ENCODE results near the gene SNRNP70.

The SNRNP70 gene

GRCh38 chr19:49085868-49086232 is 599 bp downstream of the SNRNP70 start:
- H3K27ac ChIP-seq (ENCODE audit: low read depth, low read length), result peak overlapping the region; percentile 92
- peaks cover 5% of the 10 kb centered on the region for H3K4me1 ChIP-seq (ENCODE audit: control insufficient read depth, insufficient read depth, low read length)
- no peaks in the 10 kb centered on the region for H3K27me3 ChIP-seq (ENCODE audit: control insufficient read depth, insufficient read depth, low read length)
- H3K4me3 ChIP-seq (ENCODE audit: low read depth, low read length), result peak overlapping the region; percentile 89
- peaks cover 38% of the 10 kb centered on the region for H3K36me3 ChIP-seq (ENCODE audit: control insufficient read depth, insufficient read depth, low read length)
- H3K9ac ChIP-seq (ENCODE audit: low read length), result peak overlapping the region; percentile 99
- 0 out of 2 replicates have a peak, but pooled peaks cover 5% of the 10 kb centered on the region for H3K9me3 ChIP-seq (ENCODE audit: control insufficient read depth, insufficient read depth, low read depth, low read length)

- H3K4me3 ChIP-seq (ENCODE audit: low read depth, low read length), result peak overlapping the region; percentile 89
Measured at GRCh38 chr19:49086296-49086695, 1.0 kb downstream of the SNRNP70 start.

GRCh38 chr19:49091391-49092038 is 6.3 kb downstream of the SNRNP70 start:
- Histone ChIP-seq H3K4me3 (ENCODE audit: low read depth, low read length) (no peak overlapping the region), H3K9me3 (ENCODE audit: control insufficient read depth, insufficient read depth, low read depth, low read length) (no peaks in the 10 kb centered on the region), H3K27ac (ENCODE audit: low read depth, low read length) (no peak overlapping the region), H3K27me3 (ENCODE audit: control insufficient read depth, insufficient read depth, low read length) (no peaks in the 10 kb centered on the region), H3K36me3 (ENCODE audit: control insufficient read depth, insufficient read depth, low read length) (peaks cover 84% of the 10 kb centered on the region), H3K9ac (ENCODE audit: low read length) (no peak overlapping the region), H3K4me1 (ENCODE audit: control insufficient read depth, insufficient read depth, low read length) (peaks cover 1% of the 10 kb centered on the region)

More at GRCh38 chr19:49086296-49086695, 1.0 kb downstream of the SNRNP70 start:
- H3K27ac ChIP-seq (ENCODE audit: low read depth, low read length), result peak overlapping the region; percentile 92
- H3K36me3 ChIP-seq (ENCODE audit: control insufficient read depth, insufficient read depth, low read length), result peaks cover 42% of the 10 kb centered on the region
- H3K9me3 ChIP-seq (ENCODE audit: control insufficient read depth, insufficient read depth, low read depth, low read length), result 0 out of 2 replicates have a peak, but pooled peaks cover 5% of the 10 kb centered on the region
- H3K4me1 ChIP-seq (ENCODE audit: control insufficient read depth, insufficient read depth, low read length), result peaks cover 5% of the 10 kb centered on the region
- peak overlapping the region; percentile 99 for H3K9ac ChIP-seq (ENCODE audit: low read length)
- H3K27me3 ChIP-seq (ENCODE audit: control insufficient read depth, insufficient read depth, low read length), result no peaks in the 10 kb centered on the region

GRCh38 chr19:49092686-49093085 is 7.4 kb downstream of the SNRNP70 start:
- H3K27ac ChIP-seq (ENCODE audit: low read depth, low read length), result no peak overlapping the region
- no peaks in the 10 kb centered on the region for H3K9me3 ChIP-seq (ENCODE audit: control insufficient read depth, insufficient read depth, low read depth, low read length)
- H3K27me3 ChIP-seq (ENCODE audit: control insufficient read depth, insufficient read depth, low read length), result no peaks in the 10 kb centered on the region
- H3K4me3 ChIP-seq (ENCODE audit: low read depth, low read length), result no peak overlapping the region
- peaks cover 85% of the 10 kb centered on the region for H3K36me3 ChIP-seq (ENCODE audit: control insufficient read depth, insufficient read depth, low read length)
- H3K9ac ChIP-seq (ENCODE audit: low read length), result no peak overlapping the region
- peaks cover 5% of the 10 kb centered on the region; the same call in 1 of the 2 replicates for H3K4me1 ChIP-seq (ENCODE audit: control insufficient read depth, insufficient read depth, low read length)

GRCh38 chr19:49094505-49095482 is 9.5 kb downstream of the SNRNP70 start:
- Histone ChIP-seq H3K27me3 (ENCODE audit: control insufficient read depth, insufficient read depth, low read length) (no peaks in the 10 kb centered on the region), H3K9me3 (ENCODE audit: control insufficient read depth, insufficient read depth, low read depth, low read length) (no peaks in the 10 kb centered on the region), H3K4me3 (ENCODE audit: low read depth, low read length) (no peak overlapping the region), H3K4me1 (ENCODE audit: control insufficient read depth, insufficient read depth, low read length) (peaks cover 5% of the 10 kb centered on the region; the same call in 1 of the 2 replicates), H3K9ac (ENCODE audit: low read length) (no peak overlapping the region), H3K36me3 (ENCODE audit: control insufficient read depth, insufficient read depth, low read length) (peaks cover 91% of the 10 kb centered on the region), H3K27ac (ENCODE audit: low read depth, low read length) (no peak overlapping the region)

- Histone ChIP-seq H3K27me3 (ENCODE audit: control insufficient read depth, insufficient read depth, low read length) (no peaks in the 10 kb centered on the region), H3K4me1 (ENCODE audit: control insufficient read depth, insufficient read depth, low read length) (peaks cover 5% of the 10 kb centered on the region; the same call in 1 of the 2 replicates), H3K4me3 (ENCODE audit: low read depth, low read length) (no peak overlapping the region), H3K9ac (ENCODE audit: low read length) (no peak overlapping the region), H3K36me3 (ENCODE audit: control insufficient read depth, insufficient read depth, low read length) (peaks cover 87% of the 10 kb centered on the region), H3K9me3 (ENCODE audit: control insufficient read depth, insufficient read depth, low read depth, low read length) (no peaks in the 10 kb centered on the region), H3K27ac (ENCODE audit: low read depth, low read length) (peak overlapping the region; percentile 26; the same call in 1 of the 2 replicates)
Measured at GRCh38 chr19:49097453-49098288, 12.4 kb downstream of the SNRNP70 start.

- H3K9ac ChIP-seq (ENCODE audit: low read length), result no peak overlapping the region
- peaks cover 91% of the 10 kb centered on the region for H3K36me3 ChIP-seq (ENCODE audit: control insufficient read depth, insufficient read depth, low read length)
Measured at GRCh38 chr19:49098795-49099194, 13.5 kb downstream of the SNRNP70 start.

GRCh38 chr19:49101160-49101559 is 15.9 kb downstream of the SNRNP70 start:
- H3K9ac ChIP-seq (ENCODE audit: low read length), result no peak overlapping the region
- H3K36me3 ChIP-seq (ENCODE audit: control insufficient read depth, insufficient read depth, low read length), result peaks cover 91% of the 10 kb centered on the region

More at GRCh38 chr19:49098795-49099194, 13.5 kb downstream of the SNRNP70 start:
- Histone ChIP-seq H3K4me1 (ENCODE audit: control insufficient read depth, insufficient read depth, low read length) (peaks cover 5% of the 10 kb centered on the region; the same call in 1 of the 2 replicates), H3K4me3 (ENCODE audit: low read depth, low read length) (no peak overlapping the region), H3K27ac (ENCODE audit: low read depth, low read length) (no peak overlapping the region), H3K9me3 (ENCODE audit: control insufficient read depth, insufficient read depth, low read depth, low read length) (no peaks in the 10 kb centered on the region), H3K27me3 (ENCODE audit: control insufficient read depth, insufficient read depth, low read length) (no peaks in the 10 kb centered on the region)

GRCh38 chr19:49102303-49102702 is 17.1 kb downstream of the SNRNP70 start:
- Histone ChIP-seq H3K27me3 (ENCODE audit: control insufficient read depth, insufficient read depth, low read length) (no peaks in the 10 kb centered on the region), H3K9me3 (ENCODE audit: control insufficient read depth, insufficient read depth, low read depth, low read length) (no peaks in the 10 kb centered on the region), H3K4me3 (ENCODE audit: low read depth, low read length) (no peak overlapping the region), H3K27ac (ENCODE audit: low read depth, low read length) (no peak overlapping the region), H3K36me3 (ENCODE audit: control insufficient read depth, insufficient read depth, low read length) (peaks cover 94% of the 10 kb centered on the region), H3K4me1 (ENCODE audit: control insufficient read depth, insufficient read depth, low read length) (peaks cover 4% of the 10 kb centered on the region; the same call in 1 of the 2 replicates), H3K9ac (ENCODE audit: low read length) (no peak overlapping the region)

More at GRCh38 chr19:49101160-49101559, 15.9 kb downstream of the SNRNP70 start:
- no peak overlapping the region for H3K27ac ChIP-seq (ENCODE audit: low read depth, low read length)
- H3K27me3 ChIP-seq (ENCODE audit: control insufficient read depth, insufficient read depth, low read length), result no peaks in the 10 kb centered on the region
- H3K4me3 ChIP-seq (ENCODE audit: low read depth, low read length), result no peak overlapping the region
- H3K4me1 ChIP-seq (ENCODE audit: control insufficient read depth, insufficient read depth, low read length), result peaks cover 5% of the 10 kb centered on the region; the same call in 1 of the 2 replicates
- H3K9me3 ChIP-seq (ENCODE audit: control insufficient read depth, insufficient read depth, low read depth, low read length), result no peaks in the 10 kb centered on the region

GRCh38 chr19:49103331-49104085 is 18.3 kb downstream of the SNRNP70 start:
- Histone ChIP-seq H3K36me3 (ENCODE audit: control insufficient read depth, insufficient read depth, low read length) (peaks cover 96% of the 10 kb centered on the region), H3K9ac (ENCODE audit: low read length) (no peak overlapping the region), H3K9me3 (ENCODE audit: control insufficient read depth, insufficient read depth, low read depth, low read length) (no peaks in the 10 kb centered on the region), H3K27ac (ENCODE audit: low read depth, low read length) (no peak overlapping the region), H3K4me1 (ENCODE audit: control insufficient read depth, insufficient read depth, low read length) (peaks cover 7% of the 10 kb centered on the region; the same call in 1 of the 2 replicates), H3K27me3 (ENCODE audit: control insufficient read depth, insufficient read depth, low read length) (no peaks in the 10 kb centered on the region), H3K4me3 (ENCODE audit: low read depth, low read length) (no peak overlapping the region)

Measured in HUES6 (cell line).